ENCODE data around the gene FTO. TPM values are rescaled to one million over a fixed set of nuclear protein-coding genes. Genes with fewer than 3 reads are reported as not detected.
A peak's percentile ranks its signal among the peaks of the same experiment; 100 is the strongest.

FTO gene
- total and polyA plus RNA-seq, 2 of the 13 experiments (the other 11 are each of a cell fraction or from before 2014, with no cell fraction given) = 41.6 to 55.8 TPM

GRCh38 chr16:54153240-54153934 is 449.4 kb downstream of the FTO start (continued):
- TF ChIP-seq ARID4A (CRISPR knock-in tag; IDR thresholded peaks at IDR 0.05; ENCODE audit: borderline replicate concordance) (0 out of 2 replicates have a peak, but pooled peaks have one; percentile 6), KLF11 (CRISPR knock-in tag; IDR thresholded peaks at IDR 0.05) (no peak), ZNF570 (CRISPR knock-in tag; IDR thresholded peaks at IDR 0.05; ENCODE audit: borderline replicate concordance) (no peak), SAP130 (CRISPR knock-in tag; IDR thresholded peaks at IDR 0.05; ENCODE audit: low read depth) (0 out of 2 replicates have a peak, but pooled peaks have one; percentile 9), ZNF180 (CRISPR knock-in tag; IDR thresholded peaks at IDR 0.05; ENCODE audit: borderline replicate concordance, low read depth) (no peak), HDAC2 (CRISPR knock-in tag; IDR thresholded peaks at IDR 0.05) (no peak), NFYB (CRISPR knock-in tag; IDR thresholded peaks at IDR 0.05) (no peak), THAP8 (CRISPR knock-in tag; IDR thresholded peaks at IDR 0.05; ENCODE audit: borderline replicate concordance) (no peak), ARID5B (CRISPR knock-in tag; IDR thresholded peaks at IDR 0.05) (peak; percentile 53; the same call in 1 of the 2 replicates), ZSCAN21 (CRISPR knock-in tag; IDR thresholded peaks at IDR 0.05; ENCODE audit: borderline replicate concordance) (no peak), ZFP41 (CRISPR knock-in tag; IDR thresholded peaks at IDR 0.05; ENCODE audit: borderline replicate concordance) (no peak), PBX3 (CRISPR knock-in tag; IDR thresholded peaks at IDR 0.05; ENCODE audit: borderline replicate concordance) (no peak), MAF1 (CRISPR knock-in tag; IDR thresholded peaks at IDR 0.05; ENCODE audit: borderline replicate concordance) (no peak), IRF9 (CRISPR knock-in tag; IDR thresholded peaks at IDR 0.05; ENCODE audit: borderline replicate concordance) (no peak)
